AG04450 (cell line): ENCODE data around the gene GRAMD1A. TPM values are rescaled to one million over a fixed set of nuclear protein-coding genes. Genes with fewer than 3 reads are reported as not detected.

Experiments
- CTCF ChIA-PET: fragments of 300-600, 350-600 bp; formaldehyde crosslinking; extraction: SDS; loops from one replicate; lab custom pipeline; 2022; ENCODE audit warnings: antibody characterized with exemption, inconsistent platforms; lab: Charles Lee
- POLR2A ChIA-PET: fragments of 350-600 bp; formaldehyde crosslinking; extraction: SDS; loops from one replicate; lab custom pipeline; 2021; ENCODE audit warnings: antibody characterized with exemption, inconsistent platforms; lab: Yijun Ruan, JAX
- DNase-seq: peaks from one replicate; pipeline ENCODE4 v3.0.0-alpha.2; 2011; ENCODE audit warnings: low read depth, low spot score
- H3K27ac ChIP-seq: one replicate; pipeline ENCODE4 v1.5.1; 2012; ENCODE audit warnings: low read depth, low read length, control low read depth
- H3K27me3 ChIP-seq: one replicate; pipeline ENCODE4 v1.6.0; 2012; ENCODE audit warnings: low read length; ENCODE audit not compliant: control insufficient read depth, insufficient read depth
- H3K4me3 ChIP-seq: 2 replicates; pipeline ENCODE4 v1.5.1; 2011; ENCODE audit warnings: mild to moderate bottlenecking, low read depth, low read length, control low read depth
- H3K9me3 ChIP-seq: 2 replicates; pipeline ENCODE4 v1.5.1; 2012; ENCODE audit warnings: low read length; ENCODE audit not compliant: control insufficient read depth, insufficient read depth
- polyA plus RNA-seq: library from polyadenylated mRNA; depleted of rRNA; stranded (reverse); fragments of >200 nt; gene quantifications from 2 replicates; pipeline ENCODE4 v1.2.3, GENCODE V29; 2011
- TF ChIP-seq, protein P1 (sequence below): IDR thresholded peaks from 2 replicates; pipeline ENCODE4 v1.5.1; 2011; ENCODE audit warnings: low read depth, low read length, control low read depth, inconsistent platforms

Gene GRAMD1A
- polyA plus RNA-seq, 1 experiment = 53.2 TPM

DNA sequence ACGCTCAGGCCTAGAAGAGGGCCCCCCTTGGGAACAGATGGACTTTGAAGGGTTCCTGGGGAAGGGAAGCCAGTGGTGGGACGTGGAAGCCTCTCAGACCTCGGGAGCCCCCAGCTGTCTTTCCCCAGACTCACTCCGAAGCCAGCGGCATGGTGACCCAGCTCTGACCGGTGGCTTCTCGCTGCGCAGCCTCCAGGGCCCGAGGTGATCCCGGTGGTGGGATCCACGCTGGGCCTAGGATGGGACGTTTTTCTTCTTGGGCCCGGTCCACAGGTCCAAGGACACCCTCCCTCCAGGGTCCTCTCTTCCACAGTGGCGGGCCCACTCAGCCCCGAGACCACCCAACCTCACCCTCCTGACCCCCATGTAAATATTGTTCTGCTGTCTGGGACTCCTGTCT is 66.0 kb downstream of the GRAMD1A start:
- ChIA-PET POLR2A (interaction anchor here (1.0 kb wide), 1 partner anchor 75 kb away, joined by 4 read pairs; no protein-coding TSS in a partner anchor), CTCF (interaction anchor here (0.6 to 3.4 kb wide), 29 partner anchors 7 to 429 kb away, joined by 3 to 98 read pairs (median 5); partner anchors contain the start of genes FXYD1, FXYD3 and LGI4)
- no peak for DNase-seq
- Histone ChIP-seq H3K9me3 (peaks cover 6% of the 10 kb centered on the region; the same call in 1 of the 2 replicates), H3K4me3 (no peak overlapping the region), H3K27ac (no peak overlapping the region), H3K27me3 (peaks cover 4% of the 10 kb centered on the region)
- TF ChIP-seq, protein P1, sequence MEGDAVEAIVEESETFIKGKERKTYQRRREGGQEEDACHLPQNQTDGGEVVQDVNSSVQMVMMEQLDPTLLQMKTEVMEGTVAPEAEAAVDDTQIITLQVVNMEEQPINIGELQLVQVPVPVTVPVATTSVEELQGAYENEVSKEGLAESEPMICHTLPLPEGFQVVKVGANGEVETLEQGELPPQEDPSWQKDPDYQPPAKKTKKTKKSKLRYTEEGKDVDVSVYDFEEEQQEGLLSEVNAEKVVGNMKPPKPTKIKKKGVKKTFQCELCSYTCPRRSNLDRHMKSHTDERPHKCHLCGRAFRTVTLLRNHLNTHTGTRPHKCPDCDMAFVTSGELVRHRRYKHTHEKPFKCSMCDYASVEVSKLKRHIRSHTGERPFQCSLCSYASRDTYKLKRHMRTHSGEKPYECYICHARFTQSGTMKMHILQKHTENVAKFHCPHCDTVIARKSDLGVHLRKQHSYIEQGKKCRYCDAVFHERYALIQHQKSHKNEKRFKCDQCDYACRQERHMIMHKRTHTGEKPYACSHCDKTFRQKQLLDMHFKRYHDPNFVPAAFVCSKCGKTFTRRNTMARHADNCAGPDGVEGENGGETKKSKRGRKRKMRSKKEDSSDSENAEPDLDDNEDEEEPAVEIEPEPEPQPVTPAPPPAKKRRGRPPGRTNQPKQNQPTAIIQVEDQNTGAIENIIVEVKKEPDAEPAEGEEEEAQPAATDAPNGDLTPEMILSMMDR = no peak

DNA sequence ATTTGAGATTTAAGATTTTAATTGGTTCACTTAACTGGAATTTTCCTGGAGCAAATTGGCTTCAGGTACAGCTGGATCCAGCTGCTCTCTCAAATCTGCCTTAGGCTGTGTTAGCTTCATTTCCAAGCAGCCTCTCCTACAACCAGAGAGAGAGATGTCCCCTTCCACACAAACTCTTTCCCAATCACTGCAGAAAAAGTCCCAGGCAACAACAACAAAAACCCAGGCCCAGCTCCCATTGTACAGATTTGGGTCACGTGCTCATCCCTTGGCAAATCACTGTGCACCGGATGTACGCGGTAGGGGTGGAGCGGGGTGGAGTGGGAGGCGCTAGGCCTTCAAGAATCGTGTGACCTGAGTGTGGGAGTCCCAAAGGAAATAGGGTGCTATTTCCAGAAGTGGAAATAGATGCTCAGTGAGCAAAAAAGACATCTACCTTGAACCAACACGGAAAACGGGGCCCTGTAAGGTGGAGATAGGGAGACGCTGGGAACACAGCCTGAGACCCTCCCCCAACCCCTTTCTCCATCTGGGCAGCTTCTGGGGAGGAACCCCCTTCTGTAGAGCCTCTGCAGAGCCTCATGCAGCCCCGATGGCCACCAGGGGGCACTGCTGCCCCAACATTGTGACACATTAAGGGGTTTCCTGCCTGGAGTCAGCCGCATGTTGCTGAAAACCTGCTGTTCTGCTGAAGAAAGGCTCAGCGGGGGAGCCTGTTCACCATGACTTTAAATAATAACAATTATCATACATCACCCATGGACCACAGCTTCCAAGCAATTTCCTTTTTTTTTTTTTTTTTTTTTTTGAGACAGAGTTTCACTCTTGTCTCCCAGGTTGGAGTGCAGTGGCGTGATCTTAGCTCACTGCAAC is 66.8 kb downstream of the GRAMD1A start:
- no peak overlapping the region for H3K27ac ChIP-seq
- peak; percentile 55 for DNase-seq
- H3K27me3 ChIP-seq = peaks cover 4% of the 10 kb centered on the region
- peaks cover 6% of the 10 kb centered on the region; the same call in 1 of the 2 replicates for H3K9me3 ChIP-seq
- ChIA-PET POLR2A (interaction anchor here (0.7 to 1.0 kb wide), 2 partner anchors 74 to 87 kb away, joined by 4 read pairs; no protein-coding TSS in a partner anchor), CTCF (interaction anchor here (0.6 to 3.4 kb wide), 40 partner anchors 8 to 428 kb away, joined by 3 to 98 read pairs (median 4); partner anchors contain the start of genes FXYD1, FXYD3, FXYD7 and LGI4)
- TF ChIP-seq, protein P1 = peak; percentile 91
- H3K4me3 ChIP-seq = no peak overlapping the region

DNA sequence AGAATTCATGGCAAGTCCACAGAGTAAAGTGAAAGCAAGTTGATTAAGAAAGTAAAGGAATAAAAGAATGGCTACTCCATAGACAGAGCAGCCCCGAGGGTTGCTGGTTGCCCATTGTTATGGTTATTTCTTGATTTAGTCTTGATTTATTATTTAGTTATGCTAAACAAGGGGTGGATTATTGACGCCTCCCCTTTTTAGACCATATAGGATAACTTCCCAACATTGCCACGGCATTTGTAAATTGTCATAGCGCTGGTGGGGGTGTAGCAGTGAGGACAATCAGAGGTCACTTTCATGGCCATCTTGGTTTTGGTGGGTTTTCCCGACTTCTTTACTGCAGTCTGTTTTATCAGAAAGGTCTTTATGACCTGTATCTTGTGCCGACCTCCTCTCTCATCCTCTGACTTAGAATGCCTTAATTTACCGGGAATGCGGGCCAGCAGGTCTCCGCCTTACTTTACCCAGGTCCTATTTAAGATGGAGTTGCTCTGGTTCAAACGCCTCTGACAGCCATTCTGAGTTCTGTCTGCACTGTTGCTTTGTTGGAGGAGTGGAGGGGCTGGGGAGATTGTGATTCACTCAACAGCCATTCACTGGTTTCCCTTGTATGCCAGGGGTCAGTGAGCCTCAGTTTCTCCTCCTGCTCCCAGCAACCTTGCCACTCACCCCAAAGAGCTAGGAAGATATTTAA is 69.0 kb downstream of the GRAMD1A start:
- TF ChIP-seq, protein P1 = no peak
- no peak for DNase-seq
- Histone ChIP-seq H3K4me3 (no peak overlapping the region), H3K27me3 (peaks cover 8% of the 10 kb centered on the region), H3K27ac (no peak overlapping the region), H3K9me3 (peaks cover 6% of the 10 kb centered on the region; the same call in 1 of the 2 replicates)
- ChIA-PET POLR2A (interaction anchor here (0.6 kb wide), 1 partner anchor 67 kb away, joined by 3 read pairs; no protein-coding TSS in a partner anchor), CTCF (interaction anchor here (1.2 to 3.4 kb wide), 7 partner anchors 22 to 72 kb away, joined by 3 to 98 read pairs (median 8); partner anchors contain the start of gene LGI4)

DNA sequence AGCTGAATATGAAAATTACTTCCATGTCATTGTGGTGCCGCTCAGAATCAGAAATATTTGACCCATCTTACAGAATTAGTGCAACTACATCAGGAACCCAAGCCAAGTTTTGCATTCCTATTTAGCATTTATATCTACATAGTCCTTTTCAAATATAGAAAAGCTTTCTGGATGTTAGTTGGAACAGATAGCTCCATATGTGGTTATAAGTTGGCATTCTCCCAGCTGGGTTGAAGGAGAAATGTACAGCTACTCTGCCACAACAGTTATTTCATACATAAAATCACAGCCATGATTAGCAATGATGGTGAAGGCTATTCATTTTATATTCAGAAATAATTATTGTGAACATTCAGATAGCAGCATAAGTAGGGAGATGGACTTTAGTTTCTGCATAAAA is 69.6 kb downstream of the GRAMD1A start:
- Histone ChIP-seq H3K4me3 (no peak overlapping the region), H3K27me3 (peaks cover 11% of the 10 kb centered on the region), H3K27ac (no peak overlapping the region), H3K9me3 (peaks cover 6% of the 10 kb centered on the region; the same call in 1 of the 2 replicates)
- CTCF ChIA-PET = interaction anchor here (1.2 to 3.0 kb wide), 6 partner anchors 21 to 72 kb away, joined by 3 to 19 read pairs (median 7); partner anchors contain the start of gene LGI4
- no peak for DNase-seq
- POLR2A ChIA-PET = interaction anchor here (0.6 kb wide), 1 partner anchor 66 kb away, joined by 3 read pairs; no protein-coding TSS in a partner anchor
- TF ChIP-seq, protein P1 = no peak
